Measurements from ENCODE around the gene DEFB113.

DNA sequence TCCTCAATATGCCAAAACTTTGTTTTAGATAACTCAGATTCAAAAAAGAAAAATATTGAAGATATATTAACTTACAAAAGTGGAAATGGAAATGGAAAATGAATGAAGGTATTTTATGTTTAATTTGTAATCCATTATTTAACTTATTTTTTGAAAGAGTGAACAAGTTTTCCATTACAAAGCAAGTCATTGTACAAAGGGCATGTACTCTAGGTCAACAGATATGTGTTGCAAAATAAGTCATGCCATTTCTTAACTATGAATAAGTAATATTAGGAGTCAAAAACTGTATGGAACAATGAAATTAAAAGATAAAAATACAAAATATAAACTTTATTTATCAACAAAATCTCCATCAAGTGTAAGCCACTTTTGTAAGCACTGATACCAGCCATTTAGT is 25.9 kb upstream of the DEFB113 start:
- TF ChIP-seq EZH2phosphoT487 (IDR thresholded peaks at IDR 0.05; ENCODE audit: borderline replicate concordance, low read depth): no peak
- TF ChIP-seq TCF12 (IDR thresholded peaks at IDR 0.05): no peak
- TF ChIP-seq GABPA (IDR thresholded peaks at IDR 0.05; ENCODE audit: low read depth): no peak
- TF ChIP-seq GATA2 (CRISPR knock-in tag; IDR thresholded peaks at IDR 0.05): no peak
- TF ChIP-seq, protein P1, sequence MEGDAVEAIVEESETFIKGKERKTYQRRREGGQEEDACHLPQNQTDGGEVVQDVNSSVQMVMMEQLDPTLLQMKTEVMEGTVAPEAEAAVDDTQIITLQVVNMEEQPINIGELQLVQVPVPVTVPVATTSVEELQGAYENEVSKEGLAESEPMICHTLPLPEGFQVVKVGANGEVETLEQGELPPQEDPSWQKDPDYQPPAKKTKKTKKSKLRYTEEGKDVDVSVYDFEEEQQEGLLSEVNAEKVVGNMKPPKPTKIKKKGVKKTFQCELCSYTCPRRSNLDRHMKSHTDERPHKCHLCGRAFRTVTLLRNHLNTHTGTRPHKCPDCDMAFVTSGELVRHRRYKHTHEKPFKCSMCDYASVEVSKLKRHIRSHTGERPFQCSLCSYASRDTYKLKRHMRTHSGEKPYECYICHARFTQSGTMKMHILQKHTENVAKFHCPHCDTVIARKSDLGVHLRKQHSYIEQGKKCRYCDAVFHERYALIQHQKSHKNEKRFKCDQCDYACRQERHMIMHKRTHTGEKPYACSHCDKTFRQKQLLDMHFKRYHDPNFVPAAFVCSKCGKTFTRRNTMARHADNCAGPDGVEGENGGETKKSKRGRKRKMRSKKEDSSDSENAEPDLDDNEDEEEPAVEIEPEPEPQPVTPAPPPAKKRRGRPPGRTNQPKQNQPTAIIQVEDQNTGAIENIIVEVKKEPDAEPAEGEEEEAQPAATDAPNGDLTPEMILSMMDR (IDR thresholded peaks at IDR 0.05): no peak
- no peak for TF ChIP-seq SMC3 (IDR thresholded peaks at IDR 0.05; ENCODE audit: low read depth, low read length)
- TF ChIP-seq POLR2AphosphoS5 (IDR thresholded peaks at IDR 0.05; ENCODE audit: low read depth, low read length): no peak
- TF ChIP-seq, protein P2, sequence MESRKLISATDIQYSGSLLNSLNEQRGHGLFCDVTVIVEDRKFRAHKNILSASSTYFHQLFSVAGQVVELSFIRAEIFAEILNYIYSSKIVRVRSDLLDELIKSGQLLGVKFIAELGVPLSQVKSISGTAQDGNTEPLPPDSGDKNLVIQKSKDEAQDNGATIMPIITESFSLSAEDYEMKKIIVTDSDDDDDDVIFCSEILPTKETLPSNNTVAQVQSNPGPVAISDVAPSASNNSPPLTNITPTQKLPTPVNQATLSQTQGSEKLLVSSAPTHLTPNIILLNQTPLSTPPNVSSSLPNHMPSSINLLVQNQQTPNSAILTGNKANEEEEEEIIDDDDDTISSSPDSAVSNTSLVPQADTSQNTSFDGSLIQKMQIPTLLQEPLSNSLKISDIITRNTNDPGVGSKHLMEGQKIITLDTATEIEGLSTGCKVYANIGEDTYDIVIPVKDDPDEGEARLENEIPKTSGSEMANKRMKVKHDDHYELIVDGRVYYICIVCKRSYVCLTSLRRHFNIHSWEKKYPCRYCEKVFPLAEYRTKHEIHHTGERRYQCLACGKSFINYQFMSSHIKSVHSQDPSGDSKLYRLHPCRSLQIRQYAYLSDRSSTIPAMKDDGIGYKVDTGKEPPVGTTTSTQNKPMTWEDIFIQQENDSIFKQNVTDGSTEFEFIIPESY (IDR thresholded peaks at IDR 0.05; ENCODE audit: borderline replicate concordance, low read depth): no peak
- TF ChIP-seq TEAD4 (IDR thresholded peaks at IDR 0.05; ENCODE audit: borderline replicate concordance, insufficient read depth): no peak
- TF ChIP-seq SIN3A (IDR thresholded peaks at IDR 0.05; ENCODE audit: borderline replicate concordance, low read depth, low read length): no peak
- TF ChIP-seq CHD2 (IDR thresholded peaks at IDR 0.05; ENCODE audit: low read length, partially characterized antibody): no peak
